ENCODE results near the gene IL1RAPL1.
"Not testable (repeated sequence)": the region's sequence is repeated elsewhere in the genome, so short reads cannot be mapped to it uniquely, and the experiment has no call there.

IL1RAPL1 gene

DNA sequence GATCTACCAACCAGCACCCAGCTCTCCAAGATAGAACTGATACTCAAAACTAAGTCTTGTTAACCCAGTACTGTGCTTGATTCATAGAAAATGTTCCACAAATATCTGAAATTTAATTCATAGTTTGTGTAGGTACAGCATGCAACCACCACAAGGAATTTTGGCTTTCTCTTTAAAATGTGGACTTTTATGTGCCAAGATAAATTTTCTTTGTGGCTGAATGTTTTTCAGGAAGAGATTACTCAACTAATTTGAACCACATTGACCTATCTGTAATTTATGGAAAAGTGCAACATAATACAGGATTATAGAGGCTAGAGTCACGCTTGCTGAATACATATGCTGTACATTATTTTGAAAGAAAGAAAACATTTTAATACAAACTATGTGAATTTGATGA is 730.8 kb downstream of the IL1RAPL1 start:
- DNase-seq (ENCODE audit: low read depth): peak; percentile 21
- H3K4me3 ChIP-seq (ENCODE audit: low read length): no peak overlapping the region
- TF ChIP-seq, protein P1, sequence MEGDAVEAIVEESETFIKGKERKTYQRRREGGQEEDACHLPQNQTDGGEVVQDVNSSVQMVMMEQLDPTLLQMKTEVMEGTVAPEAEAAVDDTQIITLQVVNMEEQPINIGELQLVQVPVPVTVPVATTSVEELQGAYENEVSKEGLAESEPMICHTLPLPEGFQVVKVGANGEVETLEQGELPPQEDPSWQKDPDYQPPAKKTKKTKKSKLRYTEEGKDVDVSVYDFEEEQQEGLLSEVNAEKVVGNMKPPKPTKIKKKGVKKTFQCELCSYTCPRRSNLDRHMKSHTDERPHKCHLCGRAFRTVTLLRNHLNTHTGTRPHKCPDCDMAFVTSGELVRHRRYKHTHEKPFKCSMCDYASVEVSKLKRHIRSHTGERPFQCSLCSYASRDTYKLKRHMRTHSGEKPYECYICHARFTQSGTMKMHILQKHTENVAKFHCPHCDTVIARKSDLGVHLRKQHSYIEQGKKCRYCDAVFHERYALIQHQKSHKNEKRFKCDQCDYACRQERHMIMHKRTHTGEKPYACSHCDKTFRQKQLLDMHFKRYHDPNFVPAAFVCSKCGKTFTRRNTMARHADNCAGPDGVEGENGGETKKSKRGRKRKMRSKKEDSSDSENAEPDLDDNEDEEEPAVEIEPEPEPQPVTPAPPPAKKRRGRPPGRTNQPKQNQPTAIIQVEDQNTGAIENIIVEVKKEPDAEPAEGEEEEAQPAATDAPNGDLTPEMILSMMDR (conservative IDR thresholded peaks at IDR 0.05; ENCODE audit: low read length): no peak

DNA sequence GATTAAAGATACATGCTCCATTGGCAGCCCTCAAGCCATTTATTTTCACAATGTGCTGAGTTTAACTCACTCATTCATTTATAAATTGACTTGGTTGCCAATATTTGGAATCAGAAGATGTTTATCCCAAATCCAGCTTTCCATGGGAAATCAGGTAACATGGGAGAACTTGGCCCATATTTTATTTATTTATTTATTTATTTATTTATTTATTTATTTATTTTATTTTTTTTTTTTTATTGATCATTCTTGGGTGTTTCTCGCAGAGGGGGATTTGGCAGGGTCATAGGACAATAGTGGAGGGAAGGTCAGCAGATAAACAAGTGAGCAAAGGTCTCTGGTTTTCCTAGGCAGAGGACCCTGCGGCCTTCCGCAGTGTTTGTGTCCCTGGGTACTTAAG is 745.2 kb downstream of the IL1RAPL1 start:
- not testable (repeated sequence) for H3K4me3 ChIP-seq (ENCODE audit: low read length); DNase-seq (ENCODE audit: low read depth)

DNA sequence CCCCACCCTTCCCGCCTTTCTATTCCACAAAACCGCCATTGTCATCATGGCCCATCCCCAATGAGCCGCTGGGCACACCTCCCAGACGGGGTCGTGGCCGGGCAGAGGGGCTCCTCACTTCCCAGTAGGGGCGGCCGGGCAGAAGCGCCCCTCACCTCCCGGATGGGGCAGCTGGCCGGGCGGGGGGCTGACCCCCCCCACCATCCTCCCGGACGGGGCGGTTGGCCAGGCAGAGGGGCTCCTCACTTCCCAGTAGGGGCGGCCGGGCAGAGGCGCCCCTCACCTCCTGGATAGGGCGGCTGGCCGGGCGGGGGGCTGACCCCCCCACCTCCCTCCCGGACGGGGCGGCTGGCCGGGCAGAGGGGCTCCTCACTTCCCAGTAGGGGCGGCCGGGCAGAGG is 745.8 kb downstream of the IL1RAPL1 start:
- DNase-seq (ENCODE audit: low read depth); H3K4me3 ChIP-seq (ENCODE audit: low read length): not testable (repeated sequence)

DNA sequence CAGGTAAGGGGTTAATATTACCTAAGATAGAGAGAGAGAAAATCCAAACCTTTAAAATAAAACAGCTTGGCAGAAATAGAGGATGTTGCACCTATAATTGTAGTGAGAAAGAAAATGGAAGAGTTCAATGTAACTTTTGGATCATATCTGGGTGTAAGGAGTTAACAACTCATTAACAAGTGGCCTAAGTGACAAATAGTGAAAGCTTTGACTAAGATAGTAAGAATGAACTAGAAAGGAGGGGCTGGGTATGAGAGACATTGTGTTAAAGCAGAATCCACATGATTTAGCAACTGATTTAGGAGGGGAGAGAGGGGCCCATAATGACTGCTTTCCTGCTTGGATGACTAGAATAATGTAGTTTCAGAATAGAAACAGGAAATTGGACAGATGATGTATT is 761.0 kb downstream of the IL1RAPL1 start:
- H3K4me3 ChIP-seq (ENCODE audit: low read length): no peak overlapping the region
- TF ChIP-seq, protein P1 (conservative IDR thresholded peaks at IDR 0.05; ENCODE audit: low read length): no peak
- no peak for DNase-seq (ENCODE audit: low read depth)

DNA sequence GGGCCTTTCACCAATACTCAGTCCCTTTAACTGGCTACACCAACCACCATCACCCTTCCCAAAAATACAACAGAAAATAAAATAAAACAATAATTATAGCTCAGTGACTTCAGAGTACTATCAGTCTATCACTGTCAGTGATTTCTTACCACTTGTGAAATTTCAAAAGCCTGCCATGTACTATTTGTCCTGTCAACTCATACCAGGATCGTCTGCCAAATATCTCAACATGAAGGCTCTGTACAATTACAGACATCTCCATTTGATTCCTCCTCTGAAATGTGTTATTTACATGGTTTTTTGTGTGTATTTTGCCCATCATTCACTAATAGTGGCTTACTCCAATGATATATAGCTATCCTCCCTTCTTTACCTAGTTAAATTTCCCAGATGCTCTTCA is 772.0 kb downstream of the IL1RAPL1 start:
- TF ChIP-seq, protein P1 (conservative IDR thresholded peaks at IDR 0.05; ENCODE audit: low read length): no peak
- DNase-seq (ENCODE audit: low read depth): no peak
- H3K4me3 ChIP-seq (ENCODE audit: low read length): no peak overlapping the region

DNA sequence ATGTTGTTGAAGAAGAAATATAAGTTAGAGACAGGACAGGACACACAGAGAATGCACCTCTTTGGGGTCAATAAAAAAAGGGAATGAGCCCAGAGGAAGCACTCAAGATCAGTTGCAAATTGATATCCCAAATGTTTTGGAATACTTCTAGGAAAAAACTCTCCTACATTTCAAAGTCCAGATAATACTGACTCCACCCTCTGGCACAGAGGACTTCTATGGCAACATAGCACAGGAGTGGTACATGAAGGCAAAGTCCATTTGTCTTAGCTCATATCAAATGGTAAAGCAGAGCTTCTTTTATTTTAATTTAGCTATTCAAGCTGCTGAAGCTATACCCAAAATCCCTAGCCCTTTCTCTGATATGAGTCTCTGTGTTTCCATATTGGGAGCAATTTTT is 787.5 kb downstream of the IL1RAPL1 start:
- H3K4me3 ChIP-seq (ENCODE audit: low read length); DNase-seq (ENCODE audit: low read depth): not testable (repeated sequence)

DNA sequence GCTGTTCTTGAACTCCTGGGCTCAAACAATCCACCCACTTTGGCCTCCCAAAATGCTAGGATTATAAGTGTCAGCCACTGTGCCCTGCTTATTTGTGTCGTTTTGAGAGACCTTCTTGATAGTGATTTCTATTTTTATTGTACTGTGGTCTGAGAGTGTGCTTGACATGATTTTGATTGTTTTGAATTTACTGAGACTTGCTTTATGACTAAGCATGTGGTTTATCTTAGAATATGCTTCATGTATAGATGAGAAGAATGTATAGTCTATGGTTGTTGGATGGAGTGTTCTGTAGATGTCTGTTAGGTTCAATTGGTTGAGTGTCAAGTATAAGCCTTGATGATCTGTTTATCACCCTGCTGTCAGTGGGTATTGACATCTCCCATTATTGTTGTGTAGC is 789.3 kb downstream of the IL1RAPL1 start:
- H3K4me3 ChIP-seq (ENCODE audit: low read length): no peak overlapping the region
- TF ChIP-seq, protein P1 (conservative IDR thresholded peaks at IDR 0.05; ENCODE audit: low read length): no peak
- no peak for DNase-seq (ENCODE audit: low read depth)

DNA sequence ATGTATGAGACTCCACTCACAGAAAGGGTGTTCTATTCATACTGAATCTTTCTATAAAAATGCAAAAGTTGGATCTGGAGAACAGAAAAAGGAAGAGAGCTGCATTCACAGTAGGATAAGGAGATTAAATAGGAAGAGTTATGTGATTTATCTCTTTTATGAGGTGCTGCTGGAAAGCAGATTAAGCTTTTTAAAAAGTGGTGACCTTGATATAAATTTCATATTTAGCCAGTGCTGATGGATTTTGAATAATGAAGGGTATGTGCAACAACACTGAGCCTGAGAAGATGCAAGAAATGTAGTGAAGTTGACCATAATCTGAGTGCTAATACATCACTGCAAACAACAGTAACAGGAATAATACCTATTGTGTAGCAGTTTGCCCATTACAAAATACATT is 795.6 kb downstream of the IL1RAPL1 start:
- DNase-seq (ENCODE audit: low read depth): no peak
- TF ChIP-seq, protein P1 (conservative IDR thresholded peaks at IDR 0.05; ENCODE audit: low read length): no peak
- H3K4me3 ChIP-seq (ENCODE audit: low read length): no peak overlapping the region

DNA sequence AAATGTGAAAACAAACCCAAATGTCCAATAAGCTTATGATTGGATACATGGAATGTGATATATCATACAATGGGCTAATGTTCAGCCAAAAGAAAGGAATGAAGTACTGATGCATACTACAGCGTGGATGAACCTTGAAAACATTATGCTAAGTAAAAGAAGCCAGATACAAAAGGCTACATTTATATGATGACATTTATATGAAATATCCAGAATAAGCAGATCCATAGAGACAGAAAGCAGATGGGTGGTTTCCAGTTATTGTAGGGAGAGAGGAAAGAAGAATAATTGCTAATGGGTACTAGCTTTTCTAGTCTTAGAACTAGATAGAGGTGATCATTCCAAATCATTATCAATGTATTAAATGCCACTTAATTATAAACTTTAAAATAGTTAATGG is 801.3 kb downstream of the IL1RAPL1 start:
- DNase-seq (ENCODE audit: low read depth): no peak
- TF ChIP-seq, protein P1 (conservative IDR thresholded peaks at IDR 0.05; ENCODE audit: low read length): no peak
- H3K4me3 ChIP-seq (ENCODE audit: low read length): no peak overlapping the region

Data from AG10803 (cell line).